ENCODE results near the gene TCTN2.

- TF ChIP-seq CTCF (conservative IDR thresholded peaks at IDR 0.05; ENCODE audit: low read depth in 2 of 2) (peak in 1 of 2 experiments; percentile 43; a peak in 3 of 4 replicates), REST (IDR thresholded peaks at IDR 0.05; ENCODE audit: unreplicated experiment) (no peak), STAT1 (IDR thresholded peaks at IDR 0.05; ENCODE audit: unreplicated experiment) (no peak), JUNB (IDR thresholded peaks at IDR 0.05; ENCODE audit: unreplicated experiment) (no peak), EZH2 (IDR thresholded peaks at IDR 0.05; ENCODE audit: low read depth, unreplicated experiment) (no peak), EZH2phosphoT487 (IDR thresholded peaks at IDR 0.05; ENCODE audit: unreplicated experiment) (no peak), POLR2AphosphoS5 (IDR thresholded peaks at IDR 0.05; ENCODE audit: low read depth) (no peak), NANOG (IDR thresholded peaks at IDR 0.05; ENCODE audit: borderline replicate concordance) (no peak), CREB1 (CRISPR knock-in tag; IDR thresholded peaks at IDR 0.05; ENCODE audit: low read depth) (no peak), ZNF114 (CRISPR knock-in tag; IDR thresholded peaks at IDR 0.05) (no peak), ETS1 (IDR thresholded peaks at IDR 0.05) (no peak), ZNF331 (CRISPR knock-in tag; IDR thresholded peaks at IDR 0.05; ENCODE audit: low read depth) (no peak), ZNF462 (CRISPR knock-in tag; IDR thresholded peaks at IDR 0.05) (no peak)
Measured at GRCh38 chr12:123657211-123657610, 13.7 kb upstream of the TCTN2 start.

Measured in GM23338 (cell line).